Activated T-helper 1 cell treated with anti-CD3 and anti-CD28 coated beads, Interleukin-2, amount 50 U/mL, for 16 hours (primary cell): ENCODE results near the gene HMGCLL1.

Source experiments
- DNase-seq, 2 donors: peaks; one replicate each; pipeline ENCODE4 v3.0.0-alpha.2; 2020; ENCODE audit warnings: low read depth in 1 of 2, low spot score in 1 of 2

The HMGCLL1 gene

DNA sequence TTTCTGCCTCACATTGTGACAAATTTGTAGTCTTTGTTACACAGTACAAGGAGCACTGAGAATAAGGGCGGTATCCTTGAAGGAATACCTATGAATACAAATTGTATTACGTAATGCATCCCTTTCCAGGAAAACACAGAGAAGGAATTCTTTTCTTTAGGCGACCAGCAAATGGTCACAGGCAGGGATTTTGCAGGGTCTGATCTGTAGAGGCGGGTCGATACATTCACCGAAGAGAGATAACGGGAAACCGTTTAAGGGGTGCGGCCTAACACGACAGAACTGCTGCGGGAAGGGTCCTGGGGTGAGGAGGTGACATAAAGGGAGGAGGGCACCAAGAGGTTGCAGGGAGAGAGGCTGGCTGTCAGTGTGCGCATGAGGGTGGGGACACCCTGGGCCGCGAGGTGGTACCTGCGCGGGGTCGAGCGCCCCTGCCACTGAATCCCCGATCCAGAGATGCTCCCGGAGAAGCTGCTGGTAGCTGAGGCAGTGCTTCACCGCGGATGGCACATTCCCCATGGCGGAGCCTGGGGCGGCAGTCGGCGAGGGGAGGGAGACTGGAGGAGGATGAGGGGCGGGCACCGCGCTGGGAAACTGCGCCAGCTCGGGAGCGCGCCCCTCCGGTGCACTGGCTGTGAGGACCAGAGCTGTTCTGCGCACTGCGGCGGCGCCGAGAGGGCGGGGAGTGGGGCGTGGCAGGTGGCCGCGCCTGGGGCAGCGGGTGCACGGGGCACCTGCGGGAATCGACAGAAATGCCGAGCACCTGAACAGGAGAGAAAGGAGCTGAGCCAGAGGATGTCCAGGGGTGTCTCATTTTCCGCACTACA is at the start of gene HMGCLL1:
Gene HMGCLL1, minus strand, starts transcription at position 656 of the 827 bp plus-strand sequence. Its CDS starts 137 bp downstream, at position 519.
- DNase-seq, result no peak

DNA sequence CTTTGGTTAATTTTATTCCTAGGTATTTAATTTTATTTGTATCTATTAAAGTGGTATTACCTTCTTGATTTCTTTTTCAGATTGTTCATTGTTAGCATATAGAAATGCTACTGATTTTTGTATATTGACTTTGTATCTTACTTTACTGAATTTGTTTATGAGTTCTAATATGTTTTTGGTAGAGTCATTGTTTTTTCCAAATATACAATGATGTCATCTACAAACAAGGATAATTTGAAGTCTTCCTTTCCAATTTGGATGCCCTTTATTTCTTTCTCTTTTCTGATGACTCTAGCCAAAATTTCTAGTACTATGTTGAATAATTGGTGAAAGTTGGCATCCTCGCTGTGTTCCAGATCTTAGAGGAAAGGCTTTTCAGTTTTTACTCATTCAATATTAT is 43.0 kb upstream of the HMGCLL1 start:
- DNase-seq, result no peak

DNA sequence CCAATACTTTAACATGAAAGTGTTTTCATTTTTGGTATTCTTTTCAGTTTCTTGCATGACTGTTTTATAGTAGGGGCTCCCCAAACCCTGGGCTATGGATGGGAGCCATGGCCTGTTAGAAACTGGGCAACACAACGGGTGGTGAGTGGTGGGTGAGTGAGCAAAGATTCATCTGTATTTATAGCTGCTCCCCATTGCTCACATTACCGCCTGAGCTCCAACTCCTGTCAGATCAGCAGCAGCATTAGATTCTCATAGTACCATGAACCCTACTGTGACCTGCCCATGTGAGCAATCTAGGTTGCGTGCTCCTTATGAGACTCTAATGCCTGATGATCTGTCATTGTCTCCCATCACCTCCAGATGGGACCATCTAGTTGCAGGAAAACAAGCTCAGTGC is 42.3 kb upstream of the HMGCLL1 start:
- no peak for DNase-seq

DNA sequence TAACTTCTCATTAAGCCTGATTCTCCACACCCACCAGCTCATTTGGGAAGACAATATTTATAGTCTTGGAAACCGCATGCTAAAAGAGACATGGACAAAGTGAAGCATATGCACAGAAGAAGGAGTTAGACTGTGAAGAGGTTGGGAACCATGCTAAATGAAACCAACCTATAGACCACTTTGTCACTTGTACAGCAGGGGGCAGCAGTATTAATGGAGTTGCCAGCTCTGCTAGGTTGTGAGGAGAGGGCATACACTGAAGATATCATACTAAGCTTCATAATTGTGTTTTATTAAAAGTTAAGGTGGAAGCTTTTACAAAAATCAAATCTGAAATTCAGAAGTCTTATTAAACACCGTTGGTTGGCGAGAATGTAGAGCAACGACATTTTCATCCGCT is 38.3 kb upstream of the HMGCLL1 start:
- DNase-seq, result no peak

DNA sequence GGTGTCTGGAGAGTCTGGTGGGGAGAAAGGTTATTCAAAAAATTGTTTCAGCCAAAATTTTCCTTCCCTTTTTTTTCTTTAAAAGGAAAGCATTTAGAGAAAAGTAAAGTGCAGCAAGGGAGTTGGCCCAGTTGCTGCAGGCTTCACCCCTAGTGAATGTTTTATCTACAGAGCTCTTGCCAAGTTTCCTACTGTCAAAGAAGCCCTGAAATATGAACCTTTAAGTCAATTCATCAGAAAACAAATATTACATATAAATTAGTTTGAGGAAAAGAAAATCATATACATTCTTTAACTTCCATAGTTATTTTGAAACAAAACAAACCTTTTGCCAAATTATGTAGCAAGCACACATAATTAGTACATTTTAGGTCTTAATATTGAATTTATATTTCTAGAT is 25.0 kb upstream of the HMGCLL1 start:
- DNase-seq, result no peak

DNA sequence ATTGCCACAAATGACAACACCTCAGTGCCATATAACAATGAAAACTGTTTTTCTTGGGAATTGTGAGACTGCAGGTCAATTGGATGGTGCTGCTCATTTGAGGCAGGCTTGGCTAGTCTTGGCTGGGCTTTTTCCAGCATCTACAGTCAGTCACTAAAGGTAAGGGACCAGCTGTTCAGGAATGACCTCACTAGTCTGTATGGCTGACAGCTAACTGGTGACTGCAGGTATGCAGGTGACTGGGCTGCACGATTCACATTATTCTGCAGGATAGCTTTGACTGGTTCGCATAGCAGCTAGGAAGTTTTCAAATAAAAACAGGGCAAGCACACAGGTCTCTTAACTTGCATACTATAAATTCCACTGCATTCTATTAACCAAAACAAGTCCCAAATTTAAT is 22.1 kb upstream of the HMGCLL1 start:
- DNase-seq, result no peak

DNA sequence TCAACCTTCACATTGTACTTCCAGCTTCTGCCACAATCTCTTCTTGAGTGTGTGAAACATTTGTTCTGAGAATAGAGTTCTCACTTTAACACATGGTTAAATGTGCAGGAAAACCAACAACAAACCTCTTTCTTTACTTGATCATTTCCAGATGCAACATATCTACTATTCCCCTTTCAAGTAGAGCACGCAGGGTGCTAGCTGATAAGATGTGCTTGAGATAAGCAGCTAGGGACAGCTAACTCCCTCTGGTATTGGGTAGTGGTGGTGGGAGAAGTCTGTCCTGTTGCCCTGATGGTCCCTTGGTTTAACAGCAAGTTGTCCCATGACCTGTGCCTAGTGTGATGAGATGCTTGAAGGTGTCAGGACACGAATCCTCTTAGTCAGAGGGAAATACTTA is 15.4 kb upstream of the HMGCLL1 start:
- no peak for DNase-seq

DNA sequence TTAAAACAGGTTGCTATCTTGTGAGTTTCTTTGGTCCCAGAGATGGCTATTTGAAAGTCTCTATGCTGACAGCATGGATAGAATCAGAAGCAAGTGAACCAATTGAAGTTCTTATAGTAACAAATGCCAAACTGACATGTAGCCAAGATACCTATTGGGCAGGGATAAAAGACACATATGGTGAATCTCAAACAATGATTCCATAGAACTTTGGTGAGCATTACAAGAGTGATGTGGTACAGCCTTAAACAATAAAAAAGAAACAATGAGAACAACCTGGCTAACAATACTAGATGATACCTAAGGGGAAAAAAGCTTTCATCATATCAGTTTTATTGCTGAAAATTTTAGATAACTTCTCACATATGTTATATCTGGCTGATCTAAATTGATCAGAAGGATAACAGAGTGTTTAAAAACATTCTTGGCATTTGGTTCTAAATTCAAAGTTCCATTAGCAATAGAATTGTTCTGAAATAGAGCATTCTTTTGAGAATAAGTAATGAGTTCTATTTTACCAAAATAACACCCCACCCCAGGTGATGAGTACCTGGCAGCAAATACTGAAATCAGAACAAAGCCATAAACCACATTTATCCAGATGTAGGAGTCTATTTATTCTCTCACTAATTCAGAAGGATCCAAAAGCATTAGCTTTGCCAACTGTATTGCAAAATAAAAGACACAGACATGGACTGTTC is 5.8 kb upstream of the HMGCLL1 start:
- no peak for DNase-seq

DNA sequence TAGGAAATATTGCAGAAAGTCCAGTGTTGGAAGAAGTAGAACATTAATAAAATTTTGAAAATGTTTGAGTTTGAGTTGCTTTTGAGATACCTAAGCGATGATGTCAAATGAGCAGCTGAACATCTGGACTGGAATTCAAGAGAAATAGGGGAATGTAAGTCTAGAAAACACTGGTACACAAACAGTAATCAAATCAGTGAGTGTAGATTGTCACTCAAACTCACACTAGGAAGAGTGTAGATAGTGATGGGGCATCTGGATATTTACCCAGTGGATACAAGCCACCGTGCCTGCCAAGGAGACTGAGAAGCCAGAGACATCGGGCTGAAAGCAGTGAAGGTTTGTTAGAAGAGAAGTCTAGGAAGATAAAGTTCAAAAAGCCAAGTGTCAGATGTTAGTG is 2.2 kb downstream of the HMGCLL1 start:
- DNase-seq, result no peak

DNA sequence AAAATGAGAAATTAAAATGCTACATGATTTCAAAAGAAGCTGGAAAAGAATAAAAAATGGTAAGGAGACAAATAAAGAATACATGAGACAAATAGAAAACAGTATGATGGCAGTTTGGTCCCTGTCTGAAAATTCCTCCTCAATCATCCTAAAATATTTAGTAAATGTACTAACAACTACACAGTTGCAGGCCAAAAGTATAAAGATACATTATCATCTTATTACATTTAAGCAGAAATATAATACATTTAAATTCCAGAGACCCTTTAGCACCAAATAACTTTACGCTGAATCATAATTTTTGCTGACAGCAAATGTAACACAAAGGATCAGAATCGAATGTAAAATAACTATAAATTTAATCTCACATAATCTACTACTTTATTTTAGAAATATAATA is 4.4 kb downstream of the HMGCLL1 start:
- DNase-seq, result no peak

DNA sequence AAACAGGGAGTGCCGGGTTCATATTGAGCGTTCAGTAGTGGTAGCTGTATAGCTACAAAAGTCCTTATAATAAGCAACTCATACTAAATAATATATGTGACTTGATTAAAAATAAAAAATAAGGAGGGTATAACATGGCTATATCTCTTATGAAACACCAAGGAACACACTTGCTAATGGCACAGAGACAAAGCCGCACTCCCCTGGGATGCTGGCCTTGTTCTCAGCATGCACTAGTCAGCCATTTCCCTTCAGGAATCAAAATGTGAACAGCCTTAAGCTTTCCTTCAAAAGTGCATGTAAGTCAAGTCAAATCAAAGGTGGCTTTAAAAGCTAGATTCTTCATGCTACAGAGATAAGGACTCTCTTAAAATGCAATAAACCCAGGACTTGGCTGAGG is 9.4 kb downstream of the HMGCLL1 start:
- no peak for DNase-seq

DNA sequence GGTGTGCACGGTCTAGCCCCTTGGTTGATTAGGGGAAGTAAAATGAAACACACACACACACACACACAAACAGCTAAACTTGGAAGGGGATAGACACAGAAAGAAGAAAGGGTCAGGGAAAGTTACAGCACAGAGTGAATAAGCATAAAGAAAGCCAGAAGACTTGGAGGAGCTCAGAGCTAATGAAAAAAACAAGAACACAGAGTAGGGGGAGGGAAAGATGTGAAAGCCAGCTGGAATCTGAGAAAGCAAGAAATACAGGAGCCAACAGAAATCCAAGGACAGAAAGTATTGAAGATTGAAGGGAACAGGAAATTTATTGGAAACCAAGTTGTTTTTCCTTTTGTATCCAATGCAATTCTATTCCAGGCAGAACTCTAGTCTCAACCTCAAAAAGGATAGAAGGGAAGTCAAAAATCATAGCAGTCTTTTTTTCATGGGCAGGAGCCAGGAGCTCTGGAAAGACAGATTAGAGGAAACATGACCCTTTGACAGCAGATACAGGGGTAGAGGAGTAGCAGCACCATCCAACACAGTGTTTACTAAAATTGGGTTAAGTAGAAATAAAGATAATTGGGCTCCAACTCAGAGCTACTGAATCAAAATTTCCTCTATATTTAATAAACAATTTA is 10.1 kb downstream of the HMGCLL1 start:
- no peak for DNase-seq

DNA sequence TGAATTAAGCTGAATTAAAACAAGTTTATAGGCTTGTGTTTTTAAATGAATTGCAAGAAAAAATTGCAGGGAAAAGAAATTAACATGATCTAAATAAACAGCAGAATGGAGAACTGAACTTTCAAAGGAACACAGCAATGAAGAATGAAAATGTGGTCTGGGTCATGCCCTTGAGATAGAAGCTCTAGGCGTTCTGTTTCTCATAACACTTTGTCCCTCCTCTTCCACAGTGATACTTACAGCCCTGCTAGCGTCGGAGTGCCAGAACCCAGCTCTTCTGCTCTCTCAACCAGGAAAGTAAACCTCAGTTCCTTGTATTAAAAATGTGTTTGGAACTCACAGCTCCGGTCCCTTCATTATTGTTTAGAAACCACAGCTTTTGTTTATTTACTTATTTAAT is 11.4 kb downstream of the HMGCLL1 start:
- DNase-seq, result no peak

DNA sequence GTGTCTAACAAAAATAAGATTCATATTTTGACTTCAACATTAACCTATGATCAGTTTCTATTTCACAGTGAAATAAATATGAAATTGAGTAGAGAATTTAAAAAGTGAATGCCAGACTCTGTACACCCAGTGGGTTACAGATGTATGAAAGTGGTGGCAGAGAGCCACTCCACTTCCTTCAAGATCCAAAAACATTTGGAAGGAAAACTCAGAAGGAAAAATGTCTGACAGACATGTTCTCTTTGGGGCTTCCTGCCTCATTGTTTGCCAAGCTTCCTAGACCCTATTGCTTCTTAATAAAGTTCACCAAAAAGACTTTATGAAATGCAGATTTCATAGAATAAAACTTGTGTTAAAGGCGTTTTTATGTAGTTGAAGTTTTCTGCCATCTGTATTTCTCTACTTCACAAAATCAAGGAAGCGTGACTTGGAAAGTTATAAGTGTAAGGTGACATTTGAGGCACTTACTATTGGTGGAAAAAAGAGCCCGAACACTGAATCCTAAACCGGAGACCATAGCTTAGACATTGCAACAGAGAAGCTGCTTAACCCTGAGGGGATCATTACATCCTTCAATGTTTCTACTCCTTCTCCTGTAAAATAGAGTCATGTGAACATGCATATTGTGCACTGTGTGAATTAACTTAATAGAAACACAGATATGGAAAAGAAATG is 12.8 kb downstream of the HMGCLL1 start:
- DNase-seq, result no peak

DNA sequence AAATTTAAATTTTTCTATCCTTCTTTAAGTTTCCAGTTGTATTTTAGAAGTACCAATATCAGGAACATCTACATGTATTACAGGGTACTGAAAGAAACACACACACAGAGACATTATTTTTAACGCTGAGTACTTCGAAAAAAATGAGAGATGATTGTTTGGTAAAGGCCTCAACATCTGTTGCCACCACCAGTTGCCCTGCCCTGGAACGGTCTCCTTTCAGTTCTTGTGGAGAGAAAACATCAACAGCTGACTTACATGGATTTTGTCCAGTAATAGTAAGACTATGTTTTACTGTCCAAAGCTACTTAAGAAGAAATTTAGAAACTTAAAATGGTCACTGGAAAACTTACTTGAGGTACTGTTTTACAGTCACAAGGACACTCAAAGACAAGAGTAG is 16.7 kb downstream of the HMGCLL1 start:
- no peak for DNase-seq

DNA sequence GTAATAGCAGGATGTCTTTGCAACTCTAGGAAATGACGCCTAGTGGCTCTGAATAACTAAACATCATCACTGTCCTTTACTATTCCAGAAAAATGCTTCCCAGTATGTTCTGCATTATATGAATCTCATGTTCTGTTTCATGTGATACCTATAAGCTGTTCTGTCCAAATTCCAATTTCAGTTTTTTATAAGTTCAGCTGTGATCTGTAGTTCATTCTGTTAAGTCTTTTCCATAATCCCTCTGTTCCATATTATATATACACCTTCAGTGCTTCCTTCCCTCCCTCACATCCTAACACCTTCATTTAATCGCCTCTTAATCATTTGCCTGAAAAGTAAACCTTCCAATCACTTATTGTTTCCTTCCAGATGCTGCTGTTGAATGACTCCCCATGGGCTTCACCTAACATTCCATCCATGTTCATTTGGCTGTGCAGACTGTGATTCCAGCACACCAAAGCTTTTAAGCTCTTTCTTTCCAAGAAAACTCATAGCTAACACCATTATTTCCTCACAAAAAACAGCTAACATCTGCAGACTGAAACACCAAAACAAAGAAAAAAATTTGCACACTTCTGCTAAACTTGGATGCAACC is 18.6 kb downstream of the HMGCLL1 start:
- DNase-seq, result no peak

DNA sequence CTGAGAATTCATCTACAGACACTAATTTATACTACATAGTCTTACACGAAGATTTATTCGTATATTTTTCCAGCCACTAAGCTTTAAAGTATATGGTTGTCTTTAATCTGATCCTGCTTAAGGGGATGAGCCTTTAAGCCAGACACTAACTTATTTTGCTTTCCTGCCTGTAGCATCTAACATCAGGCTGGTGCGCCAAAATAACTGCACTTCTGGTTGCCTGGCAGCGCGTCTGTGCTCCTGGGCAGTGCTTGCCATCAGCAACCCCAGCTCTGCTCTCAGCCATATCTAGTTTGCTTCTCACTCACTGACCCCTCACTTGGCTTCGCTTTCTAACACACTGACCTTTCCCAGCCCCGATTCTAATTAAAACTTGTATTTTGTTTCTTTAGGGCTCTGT is 21.8 kb downstream of the HMGCLL1 start:
- no peak for DNase-seq

DNA sequence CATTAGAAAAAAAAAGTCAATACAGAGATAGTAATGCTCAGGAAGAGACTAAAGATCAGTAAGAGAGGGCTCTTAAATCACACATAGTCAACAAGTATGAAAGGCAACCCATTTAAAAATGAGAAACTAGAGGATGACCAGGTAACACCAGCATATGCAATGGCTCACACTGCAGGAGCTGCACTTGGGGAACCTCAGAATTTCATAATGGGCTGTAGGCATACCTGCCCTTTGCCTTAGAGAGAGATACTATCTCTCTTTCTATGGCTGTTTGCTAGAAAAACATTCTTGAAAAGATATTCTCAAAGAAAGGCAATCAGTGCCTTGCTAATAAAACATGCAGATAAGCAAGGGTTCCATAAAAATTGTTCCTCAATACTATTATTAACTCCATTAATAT is 33.2 kb downstream of the HMGCLL1 start:
- no peak for DNase-seq

DNA sequence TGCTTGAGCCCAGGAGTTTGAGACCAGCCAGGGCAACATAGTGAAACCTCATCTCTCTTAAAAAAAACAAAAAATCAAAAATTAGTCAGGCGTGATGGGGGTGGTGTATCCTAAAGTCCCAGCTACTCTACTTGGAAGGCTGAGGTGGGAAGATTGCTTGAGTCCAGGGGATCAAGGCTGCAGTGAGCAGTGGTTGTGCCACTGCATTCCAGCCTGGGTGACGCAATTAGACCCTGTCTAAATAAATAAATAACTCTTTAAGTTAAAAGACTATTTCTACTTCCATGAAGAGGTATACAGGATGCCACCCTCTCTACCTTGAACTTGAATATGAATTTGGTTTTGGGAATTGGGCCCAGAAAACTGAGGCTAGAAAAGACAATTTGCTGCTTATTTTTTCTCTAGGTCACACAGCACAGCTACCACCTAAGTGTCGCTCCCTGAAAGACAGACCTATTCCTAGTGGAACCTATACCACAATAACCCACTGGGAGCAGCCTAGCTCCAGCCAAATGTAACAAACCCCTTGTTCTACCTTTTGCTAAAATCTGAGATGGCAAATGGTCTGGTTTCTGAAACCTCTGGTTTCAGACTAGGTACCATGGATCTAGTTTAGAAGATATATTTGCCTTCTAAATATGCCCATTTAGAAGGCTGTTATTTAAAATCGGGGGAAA is 35.2 kb downstream of the HMGCLL1 start:
- DNase-seq, result no peak

DNA sequence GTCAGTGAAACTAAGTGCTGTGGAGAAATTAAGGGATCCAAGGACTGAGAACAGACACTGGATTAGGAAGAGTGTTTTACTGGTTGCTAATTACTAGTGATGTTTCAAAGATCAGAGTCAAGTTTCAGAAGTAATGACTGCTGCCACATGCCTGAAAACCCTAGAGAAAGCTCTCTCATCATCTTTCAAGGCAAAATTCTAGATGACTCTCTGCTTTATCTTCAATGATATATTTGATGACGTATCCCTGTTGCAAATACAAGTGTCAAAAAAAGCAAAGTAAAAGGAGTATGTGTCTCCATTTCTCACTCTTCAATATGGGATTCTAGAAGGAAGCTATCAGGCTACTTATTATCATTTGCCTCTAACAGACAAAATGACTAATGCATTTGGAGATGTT is 38.0 kb downstream of the HMGCLL1 start:
- no peak for DNase-seq
